Endothelial cell of umbilical vein (primary cell): ENCODE data around the gene UBL3. TPM values are rescaled to one million over a fixed set of nuclear protein-coding genes. Genes with fewer than 3 reads are reported as not detected.

Experiments
- BruUV-seq: library from RNA; stranded (reverse); fragments of 400-500 nt; replicated peaks from 2 replicates; lab custom pipeline; 2021; lab: Mats Ljungman, UMichigan
- CTCF ChIA-PET: fragments of 300-600, 350-600 bp; sonication (Branson Sonifier 250); formaldehyde crosslinking; loops from one replicate; lab custom pipeline; 2021; ENCODE audit warnings: antibody characterized with exemption, inconsistent platforms; lab: Charles Lee
- POLR2A ChIA-PET: fragments of 300-600, 350-600 bp; sonication (Branson Sonifier 250); formaldehyde crosslinking; loops from one replicate; lab custom pipeline; 2021; ENCODE audit warnings: antibody characterized with exemption, inconsistent platforms; lab: Charles Lee
- DNase-seq: peaks from one replicate; pipeline ENCODE4 v3.0.0-alpha.2; 2011; ENCODE audit warnings: low read depth, low spot score
- FAIRE-seq: peaks from 2 replicates; lab custom pipeline; 2011; peaks lifted over from hg19 to GRCh38; lab: Jason Lieb, UNC
- H2AFZ ChIP-seq: 2 replicates; pipeline ENCODE4 v1.6.0; 2012; ENCODE audit warnings: low read depth, low read length, control low read depth, inconsistent platforms
- H3K27ac ChIP-seq: 2 replicates; pipeline ENCODE4 v1.5.1; 2011; ENCODE audit warnings: low read depth, mild to moderate bottlenecking, control low read depth, low read length, moderate library complexity; ENCODE audit not compliant: insufficient read depth
- H3K27me3 ChIP-seq, 2 experiments: 2 replicates each; pipeline versions ENCODE4 v1.6.0 to v1.6.1; 2011; ENCODE audit warnings: low read length in 2 of 2, mixed read lengths in 1 of 2; ENCODE audit not compliant: control insufficient read depth in 2 of 2, insufficient read depth in 2 of 2
- H3K36me3 ChIP-seq, 2 experiments: 2 replicates in 1 of 2; 3 replicates in 1 of 2; pipeline ENCODE4 v1.5.1; 2011; ENCODE audit warnings: low read length in 2 of 2, mild to moderate bottlenecking in 1 of 2, moderate library complexity in 1 of 2; ENCODE audit not compliant: control insufficient read depth in 2 of 2, insufficient read depth in 2 of 2; ENCODE audit errors: extremely low read depth in 1 of 2
- H3K4me1 ChIP-seq: 3 replicates; pipeline ENCODE4 v1.5.1; 2011; ENCODE audit warnings: mild to moderate bottlenecking, low read length; ENCODE audit not compliant: control insufficient read depth, insufficient read depth; ENCODE audit errors: extremely low read depth
- H3K4me2 ChIP-seq: 2 replicates; pipeline ENCODE4 v1.6.1; 2011; ENCODE audit warnings: low read length, control low read depth, mixed read lengths; ENCODE audit not compliant: insufficient read depth
- H3K4me3 ChIP-seq, 3 experiments: fragments of 200-600 bp in 1 of 3; sonication (generic), shearing (Covaris generic) in 1 of 3; replicated peaks in 1 of 3; 2 replicates each; pipeline ENCODE4 v1.5.1; 2011 to 2016; ENCODE audit warnings: control low read depth in 3 of 3, low read length in 3 of 3, mild to moderate bottlenecking in 2 of 3, inconsistent platforms in 1 of 3, low read depth in 1 of 3, moderate library complexity in 1 of 3; ENCODE audit not compliant: insufficient read depth in 1 of 3
- H3K79me2 ChIP-seq: 2 replicates; pipeline ENCODE4 v1.6.0; 2012; ENCODE audit warnings: low read length, inconsistent platforms; ENCODE audit not compliant: control insufficient read depth, insufficient read depth
- H3K9ac ChIP-seq: replicated peaks from 2 replicates; pipeline ENCODE3; 2011; ENCODE audit warnings: low read length, control low read depth; ENCODE audit not compliant: insufficient read depth; ENCODE audit errors: extremely low read depth
- H3K9me1 ChIP-seq: replicated peaks from 3 replicates; pipeline ENCODE4 v1.6.0; 2011; ENCODE audit warnings: mild to moderate bottlenecking, low read length; ENCODE audit not compliant: control insufficient read depth, insufficient read depth; ENCODE audit errors: extremely low read depth
- H3K9me3 ChIP-seq: replicated peaks from 2 replicates; pipeline ENCODE4 v1.5.1; 2012; ENCODE audit warnings: low read length, inconsistent platforms; ENCODE audit not compliant: control insufficient read depth, insufficient read depth
- H4K20me1 ChIP-seq: replicated peaks from 2 replicates; pipeline ENCODE3; 2011; ENCODE audit warnings: mild to moderate bottlenecking, low read length; ENCODE audit not compliant: control insufficient read depth, insufficient read depth; ENCODE audit errors: extremely low read depth
- EZH2 ChIP-seq: IDR thresholded peaks from 2 replicates; pipeline ENCODE4 v1.6.1; 2012; ENCODE audit warnings: borderline replicate concordance, low read depth, mild to moderate bottlenecking, moderate library complexity, low read length, inconsistent platforms; ENCODE audit not compliant: severe bottlenecking
- FOS ChIP-seq: IDR thresholded peaks from 2 replicates; pipeline ENCODE4 v1.6.1; 2011; ENCODE audit warnings: mild to moderate bottlenecking, low read length, moderate library complexity, borderline replicate concordance; ENCODE audit not compliant: insufficient read depth
- GATA2 ChIP-seq: IDR thresholded peaks from 2 replicates; pipeline ENCODE4 v1.7.0; 2011; ENCODE audit warnings: low read depth, mild to moderate bottlenecking, moderate library complexity, mixed read lengths, low read length; ENCODE audit not compliant: insufficient read length, insufficient read depth
- JUN ChIP-seq: IDR thresholded peaks from 2 replicates; pipeline ENCODE4 v1.6.1; 2011; ENCODE audit warnings: borderline replicate concordance, low read depth; ENCODE audit not compliant: insufficient read length, insufficient read depth
- MAX ChIP-seq: IDR thresholded peaks from 2 replicates; pipeline ENCODE4 v1.6.1; 2011; ENCODE audit not compliant: insufficient read depth, insufficient read length
- MYC ChIP-seq: IDR thresholded peaks from one replicate; pipeline ENCODE4 v1.6.1; 2011; ENCODE audit warnings: mild to moderate bottlenecking, low read depth, low read length
- POLR2A ChIP-seq: IDR thresholded peaks from 2 replicates; pipeline ENCODE4 v1.6.1; 2012; ENCODE audit warnings: low read depth, mild to moderate bottlenecking, control low read depth, low read length
- POLR2AphosphoS5 ChIP-seq: IDR thresholded peaks from 2 replicates; pipeline ENCODE4 v1.6.1; 2012; ENCODE audit warnings: low read depth, mild to moderate bottlenecking, control low read depth, low read length, moderate library complexity; ENCODE audit not compliant: insufficient read depth
- dilution Hi-C: fragments of 300-500 bp; cut with MboI; formaldehyde crosslinking; loops from one replicate; pipeline ENCODE4 v1.15.0; 2019; ENCODE audit warnings: low sequenced_read_pairs; ENCODE audit not compliant: extremely low pct_ligation_motif_present
- intact Hi-C: fragments of 100-400 bp; cut with micrococcal nuclease; formaldehyde crosslinking; loops from one replicate; pipeline ENCODE4 v1.10.0; 2022
- polyA plus RNA-seq, 4 experiments: library from polyadenylated mRNA; depleted of rRNA in 3 of 4; stranded (reverse) in 3 of 4; unstranded in 1 of 4; fragments of >200 nt; gene quantifications; 2 replicates each; pipeline versions ENCODE4 v1.2.1 to v1.2.3, GENCODE V29; 2011 to 2012; ENCODE audit warnings: missing spikeins in 1 of 4
- total RNA-seq: library from RNA; stranded (reverse); gene quantifications from 2 replicates; pipeline ENCODE4 v1.2.3, GENCODE V29; 2021
- TF ChIP-seq, protein P1 (sequence below), 2 donors: IDR thresholded peaks; 1 replicate in 1 of 2; 2 replicates in 1 of 2; pipeline ENCODE4 v1.5.1; 2011; ENCODE audit warnings: low read length in 2 of 2, mild to moderate bottlenecking in 2 of 2, moderate library complexity in 2 of 2, control low read depth in 1 of 2, inconsistent platforms in 1 of 2, low read depth in 1 of 2; ENCODE audit not compliant: insufficient read depth in 1 of 2; ENCODE audit errors: extremely low read depth in 1 of 2

The UBL3 gene
- total and polyA plus RNA-seq, 2 donors (not counting 3 experiments of a cell fraction or from before 2014, with no cell fraction given): 4.8 to 11.8 TPM

DNA sequence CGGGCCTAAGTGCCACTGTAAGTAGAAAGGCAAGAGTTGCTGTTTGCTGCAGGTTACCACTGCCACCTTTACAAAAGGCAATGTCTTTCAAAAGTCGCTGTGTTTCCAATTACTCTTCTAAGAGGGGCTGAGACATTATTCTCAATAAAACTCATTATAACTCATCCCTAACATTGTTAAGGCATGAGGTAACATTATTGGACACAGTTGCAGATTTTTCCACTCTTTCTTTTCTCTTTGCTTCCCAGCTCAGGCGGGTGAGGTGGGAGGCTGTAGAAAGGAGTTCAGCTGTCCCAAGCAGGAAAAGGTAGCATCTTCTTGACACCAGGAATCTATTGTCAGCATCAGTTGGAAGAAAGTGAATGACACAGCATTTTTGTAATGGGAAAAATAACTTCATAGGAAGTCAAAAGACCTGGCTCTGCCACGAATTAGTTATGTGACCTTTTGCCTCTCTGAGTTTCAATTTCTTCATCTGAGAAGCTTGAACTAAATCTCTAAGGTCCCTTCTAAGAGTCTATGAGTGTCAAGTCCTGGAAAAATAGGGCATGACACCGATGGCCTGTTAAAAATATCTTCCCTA is 2.1 kb upstream of the UBL3 start:
- no peak for DNase-seq

More for the DNA sequence above, 2.1 kb upstream of the UBL3 start:
- ChIA-PET POLR2A (no interaction called here), CTCF (no interaction called here)
- no peaks in the 10 kb centered on the region for H3K36me3 ChIP-seq
- no peak overlapping the region for H3K4me3 ChIP-seq
- H3K9ac ChIP-seq: no peak overlapping the region
- TF ChIP-seq EZH2 (no peak), MYC (no peak), MAX (no peak), FOS (no peak), POLR2A (no peak), JUN (no peak), POLR2AphosphoS5 (no peak), GATA2 (no peak)
- TF ChIP-seq, protein P1, sequence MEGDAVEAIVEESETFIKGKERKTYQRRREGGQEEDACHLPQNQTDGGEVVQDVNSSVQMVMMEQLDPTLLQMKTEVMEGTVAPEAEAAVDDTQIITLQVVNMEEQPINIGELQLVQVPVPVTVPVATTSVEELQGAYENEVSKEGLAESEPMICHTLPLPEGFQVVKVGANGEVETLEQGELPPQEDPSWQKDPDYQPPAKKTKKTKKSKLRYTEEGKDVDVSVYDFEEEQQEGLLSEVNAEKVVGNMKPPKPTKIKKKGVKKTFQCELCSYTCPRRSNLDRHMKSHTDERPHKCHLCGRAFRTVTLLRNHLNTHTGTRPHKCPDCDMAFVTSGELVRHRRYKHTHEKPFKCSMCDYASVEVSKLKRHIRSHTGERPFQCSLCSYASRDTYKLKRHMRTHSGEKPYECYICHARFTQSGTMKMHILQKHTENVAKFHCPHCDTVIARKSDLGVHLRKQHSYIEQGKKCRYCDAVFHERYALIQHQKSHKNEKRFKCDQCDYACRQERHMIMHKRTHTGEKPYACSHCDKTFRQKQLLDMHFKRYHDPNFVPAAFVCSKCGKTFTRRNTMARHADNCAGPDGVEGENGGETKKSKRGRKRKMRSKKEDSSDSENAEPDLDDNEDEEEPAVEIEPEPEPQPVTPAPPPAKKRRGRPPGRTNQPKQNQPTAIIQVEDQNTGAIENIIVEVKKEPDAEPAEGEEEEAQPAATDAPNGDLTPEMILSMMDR (IDR thresholded peaks at IDR 0.05; ENCODE audit: extremely low read depth in 1 of 2, insufficient read depth in 1 of 2, low read depth in 1 of 2, low read length in 2 of 2): no peak
- peaks cover 16% of the 10 kb centered on the region for H3K79me2 ChIP-seq
- H3K9me1 ChIP-seq: no peaks in the 10 kb centered on the region
- no peaks in the 10 kb centered on the region for H3K9me3 ChIP-seq
- no peak overlapping the region for H3K4me2 ChIP-seq
- FAIRE-seq: no peak
- H2AFZ ChIP-seq: no peak overlapping the region
- peaks cover 6 to 33% of the 10 kb centered on the region in 2 experiments for H3K27me3 ChIP-seq
- peaks cover 2% of the 10 kb centered on the region for H3K4me1 ChIP-seq
- H3K27ac ChIP-seq: no peak overlapping the region
- dilution Hi-C loops (no loop called here), intact Hi-C loops (no loop called here)
- BruUV-seq: no TSS peak
- H4K20me1 ChIP-seq: no peaks in the 10 kb centered on the region
